ENCODE measurements around the gene LY86. TPM values are rescaled to one million over a fixed set of nuclear protein-coding genes. Genes with fewer than 3 reads are reported as not detected.

The LY86 gene
- total and polyA plus RNA-seq, 2 donors (not counting 1 experiment from before 2014, with no cell fraction given), result not detected

DNA sequence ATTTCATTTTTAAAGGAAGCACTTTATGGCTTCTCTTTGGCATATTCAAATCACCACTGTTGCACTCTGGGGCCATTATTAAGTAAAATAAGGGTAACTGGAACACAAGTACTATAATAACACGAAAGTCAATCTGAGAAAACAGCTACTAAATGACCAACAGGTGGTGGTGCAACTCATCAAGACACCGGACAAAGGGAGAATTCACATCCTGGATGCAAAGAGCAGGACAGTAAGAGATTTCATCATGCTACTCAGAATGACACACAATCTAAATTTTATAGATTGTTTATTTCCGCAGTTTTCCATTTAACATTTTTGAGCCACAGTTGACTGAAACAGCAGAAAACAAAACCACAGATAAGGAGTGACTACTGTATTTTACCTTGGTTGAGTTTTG, 27.6 kb upstream of the LY86 start:
- H3K4me2 ChIP-seq (ENCODE audit: extremely low read depth, insufficient read depth, low read length), result no peak overlapping the region
- no peaks in the 10 kb centered on the region for H4K20me1 ChIP-seq (ENCODE audit: control insufficient read depth, extremely low read depth, insufficient read depth, low read length)
- TF ChIP-seq, protein P1, sequence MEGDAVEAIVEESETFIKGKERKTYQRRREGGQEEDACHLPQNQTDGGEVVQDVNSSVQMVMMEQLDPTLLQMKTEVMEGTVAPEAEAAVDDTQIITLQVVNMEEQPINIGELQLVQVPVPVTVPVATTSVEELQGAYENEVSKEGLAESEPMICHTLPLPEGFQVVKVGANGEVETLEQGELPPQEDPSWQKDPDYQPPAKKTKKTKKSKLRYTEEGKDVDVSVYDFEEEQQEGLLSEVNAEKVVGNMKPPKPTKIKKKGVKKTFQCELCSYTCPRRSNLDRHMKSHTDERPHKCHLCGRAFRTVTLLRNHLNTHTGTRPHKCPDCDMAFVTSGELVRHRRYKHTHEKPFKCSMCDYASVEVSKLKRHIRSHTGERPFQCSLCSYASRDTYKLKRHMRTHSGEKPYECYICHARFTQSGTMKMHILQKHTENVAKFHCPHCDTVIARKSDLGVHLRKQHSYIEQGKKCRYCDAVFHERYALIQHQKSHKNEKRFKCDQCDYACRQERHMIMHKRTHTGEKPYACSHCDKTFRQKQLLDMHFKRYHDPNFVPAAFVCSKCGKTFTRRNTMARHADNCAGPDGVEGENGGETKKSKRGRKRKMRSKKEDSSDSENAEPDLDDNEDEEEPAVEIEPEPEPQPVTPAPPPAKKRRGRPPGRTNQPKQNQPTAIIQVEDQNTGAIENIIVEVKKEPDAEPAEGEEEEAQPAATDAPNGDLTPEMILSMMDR (conservative IDR thresholded peaks at IDR 0.05 in 1 of 2, IDR thresholded peaks at IDR 0.05 in 1 of 2; ENCODE audit: low read depth in 1 of 2, low read length in 2 of 2), result no peak
- TF ChIP-seq EZH2 (IDR thresholded peaks at IDR 0.05; ENCODE audit: low read length, missing control alignments), result no peak
- no peak overlapping the region for H3K9ac ChIP-seq (ENCODE audit: insufficient read depth, low read length)
- H3K79me2 ChIP-seq (ENCODE audit: control insufficient read depth, insufficient read depth, low read length), result no peaks in the 10 kb centered on the region
- H3K27me3 ChIP-seq (ENCODE audit: control insufficient read depth, insufficient read depth, low read length), result no peaks in the 10 kb centered on the region
- DNase-seq (ENCODE audit: low read depth in 2 of 2), result no peak
- H2AFZ ChIP-seq (ENCODE audit: low read length), result no peak overlapping the region
- H3K4me1 ChIP-seq (ENCODE audit: control insufficient read depth, extremely low read depth, insufficient read depth, low read length), result no peaks in the 10 kb centered on the region
- H3K9me3 ChIP-seq (ENCODE audit: control insufficient read depth, insufficient read depth, low read depth, low read length), result no peaks in the 10 kb centered on the region
- H3K27ac ChIP-seq (ENCODE audit: insufficient read depth, low read length), result no peak overlapping the region
- H3K36me3 ChIP-seq (ENCODE audit: control insufficient read depth, insufficient read depth, low read length), result no peaks in the 10 kb centered on the region
- H3K4me3 ChIP-seq (replicated peaks in 1 of 4; ENCODE audit: control extremely low read depth in 1 of 4, insufficient read depth in 1 of 4, low read depth in 3 of 4, low read length in 4 of 4), result no peak overlapping the region

DNA sequence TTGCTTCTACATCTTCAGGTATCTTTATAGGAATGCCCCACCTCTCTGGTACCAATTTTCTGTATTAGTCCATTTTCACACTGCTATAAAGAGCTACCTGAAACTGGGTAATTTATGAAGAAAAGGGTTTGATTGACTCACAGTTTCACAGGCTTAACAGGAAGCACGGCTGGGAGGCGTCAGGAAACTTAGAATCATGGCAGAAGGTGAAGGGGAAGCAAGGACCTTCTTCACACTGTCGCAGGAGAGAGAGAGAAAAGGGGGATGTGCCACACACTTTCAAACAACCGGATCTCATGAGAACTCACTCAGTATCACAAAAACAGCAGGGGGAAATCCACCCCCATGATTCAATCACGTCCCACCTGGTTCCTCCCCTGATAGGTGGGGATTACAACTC, 24.4 kb upstream of the LY86 start:
- H3K79me2 ChIP-seq (ENCODE audit: control insufficient read depth, insufficient read depth, low read length), result no peaks in the 10 kb centered on the region
- H3K27ac ChIP-seq (ENCODE audit: insufficient read depth, low read length), result no peak overlapping the region
- H3K9me3 ChIP-seq (ENCODE audit: control insufficient read depth, insufficient read depth, low read depth, low read length), result no peaks in the 10 kb centered on the region
- H3K36me3 ChIP-seq (ENCODE audit: control insufficient read depth, insufficient read depth, low read length), result no peaks in the 10 kb centered on the region
- DNase-seq (ENCODE audit: low read depth in 2 of 2), result no peak
- no peak overlapping the region for H2AFZ ChIP-seq (ENCODE audit: low read length)
- H3K4me3 ChIP-seq (replicated peaks in 1 of 4; ENCODE audit: control extremely low read depth in 1 of 4, insufficient read depth in 1 of 4, low read depth in 3 of 4, low read length in 4 of 4), result no peak overlapping the region
- no peaks in the 10 kb centered on the region for H4K20me1 ChIP-seq (ENCODE audit: control insufficient read depth, extremely low read depth, insufficient read depth, low read length)
- H3K4me2 ChIP-seq (ENCODE audit: extremely low read depth, insufficient read depth, low read length), result no peak overlapping the region
- TF ChIP-seq, protein P1 (conservative IDR thresholded peaks at IDR 0.05 in 1 of 2, IDR thresholded peaks at IDR 0.05 in 1 of 2; ENCODE audit: low read depth in 1 of 2, low read length in 2 of 2), result no peak
- no peak for TF ChIP-seq EZH2 (IDR thresholded peaks at IDR 0.05; ENCODE audit: low read length, missing control alignments)
- H3K9ac ChIP-seq (ENCODE audit: insufficient read depth, low read length), result no peak overlapping the region
- H3K4me1 ChIP-seq (ENCODE audit: control insufficient read depth, extremely low read depth, insufficient read depth, low read length), result no peaks in the 10 kb centered on the region
- H3K27me3 ChIP-seq (ENCODE audit: control insufficient read depth, insufficient read depth, low read length), result no peaks in the 10 kb centered on the region

DNA sequence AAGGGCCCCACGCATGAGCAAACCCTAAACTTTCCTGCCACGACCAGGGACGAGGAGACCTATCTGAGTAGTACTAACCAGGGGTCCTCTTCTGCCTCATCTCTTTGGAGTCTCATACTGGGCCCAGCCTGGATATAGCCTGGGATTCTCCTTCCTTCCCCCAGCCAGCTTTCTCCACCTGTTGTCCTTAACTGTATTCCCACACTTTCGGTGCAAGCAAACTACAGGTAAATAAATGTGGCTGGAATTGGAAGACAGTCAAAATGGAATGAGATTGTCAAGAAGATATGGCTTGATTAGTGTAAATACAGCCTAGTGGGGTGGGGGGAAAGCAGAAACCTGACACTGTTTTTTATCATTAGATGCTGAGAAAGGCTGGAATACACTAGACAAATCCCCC, 23.5 kb upstream of the LY86 start:
- no peak overlapping the region for H3K9ac ChIP-seq (ENCODE audit: insufficient read depth, low read length)
- no peaks in the 10 kb centered on the region for H3K9me3 ChIP-seq (ENCODE audit: control insufficient read depth, insufficient read depth, low read depth, low read length)

More for the DNA sequence above, 23.5 kb upstream of the LY86 start:
- H3K27me3 ChIP-seq (ENCODE audit: control insufficient read depth, insufficient read depth, low read length), result no peaks in the 10 kb centered on the region
- no peak overlapping the region for H3K27ac ChIP-seq (ENCODE audit: insufficient read depth, low read length)
- TF ChIP-seq, protein P1 (conservative IDR thresholded peaks at IDR 0.05 in 1 of 2, IDR thresholded peaks at IDR 0.05 in 1 of 2; ENCODE audit: low read depth in 1 of 2, low read length in 2 of 2), result no peak
- TF ChIP-seq EZH2 (IDR thresholded peaks at IDR 0.05; ENCODE audit: low read length, missing control alignments), result no peak
- H4K20me1 ChIP-seq (ENCODE audit: control insufficient read depth, extremely low read depth, insufficient read depth, low read length), result no peaks in the 10 kb centered on the region
- no peaks in the 10 kb centered on the region for H3K79me2 ChIP-seq (ENCODE audit: control insufficient read depth, insufficient read depth, low read length)
- no peak for DNase-seq (ENCODE audit: low read depth in 2 of 2)
- no peaks in the 10 kb centered on the region for H3K36me3 ChIP-seq (ENCODE audit: control insufficient read depth, insufficient read depth, low read length)
- no peaks in the 10 kb centered on the region for H3K4me1 ChIP-seq (ENCODE audit: control insufficient read depth, extremely low read depth, insufficient read depth, low read length)
- no peak overlapping the region for H2AFZ ChIP-seq (ENCODE audit: low read length)
- H3K4me2 ChIP-seq (ENCODE audit: extremely low read depth, insufficient read depth, low read length), result no peak overlapping the region
- H3K4me3 ChIP-seq (replicated peaks in 1 of 4; ENCODE audit: control extremely low read depth in 1 of 4, insufficient read depth in 1 of 4, low read depth in 3 of 4, low read length in 4 of 4), result no peak overlapping the region
